Measurements from ENCODE around the gene LRIG1.
"Not testable (repeated sequence)": the region's sequence is repeated elsewhere in the genome, so short reads cannot be mapped to it uniquely, and the experiment has no call there.

LRIG1 gene

DNA sequence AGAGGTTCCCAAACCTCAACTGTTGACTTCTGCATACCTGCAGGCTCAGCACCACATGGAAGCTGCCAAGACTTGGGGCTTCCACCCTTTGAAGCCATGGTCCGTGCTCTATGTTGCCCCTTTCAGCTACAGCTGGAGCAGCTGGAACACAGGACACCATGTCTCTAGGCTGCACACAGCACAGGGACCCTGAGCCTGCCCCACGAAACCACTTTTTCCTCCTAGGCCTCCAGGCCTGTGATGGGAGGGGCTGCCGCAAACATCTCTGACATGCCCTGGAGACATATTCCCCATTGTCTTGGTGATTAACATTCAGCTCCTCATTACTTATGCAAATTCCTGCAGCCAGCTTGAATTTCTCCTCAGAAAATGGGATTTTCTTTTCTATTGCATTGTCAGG lies 78.9 kb downstream of the LRIG1 start:
- DNase-seq (ENCODE audit: low spot score): not testable (repeated sequence)

DNA sequence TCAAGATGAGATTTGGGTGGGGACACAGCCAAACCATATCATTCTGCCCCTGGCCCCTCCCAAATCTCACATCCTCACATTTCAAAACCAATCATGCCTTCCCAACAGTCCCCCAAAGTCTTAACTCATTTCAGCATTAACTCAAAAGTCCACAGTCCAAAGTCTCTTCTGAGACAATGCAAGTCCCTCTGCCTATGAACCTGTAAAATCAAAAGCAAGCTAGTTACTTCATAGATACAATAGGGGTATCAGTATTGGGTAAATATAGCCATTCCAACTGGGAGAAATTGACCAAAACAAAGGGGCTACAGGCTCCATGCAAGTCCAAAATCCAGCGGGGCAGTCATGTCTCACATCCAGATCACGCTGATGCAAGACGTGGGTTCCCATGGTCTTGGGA lies 79.7 kb downstream of the LRIG1 start:
- not testable (repeated sequence) for DNase-seq (ENCODE audit: low spot score)

DNA sequence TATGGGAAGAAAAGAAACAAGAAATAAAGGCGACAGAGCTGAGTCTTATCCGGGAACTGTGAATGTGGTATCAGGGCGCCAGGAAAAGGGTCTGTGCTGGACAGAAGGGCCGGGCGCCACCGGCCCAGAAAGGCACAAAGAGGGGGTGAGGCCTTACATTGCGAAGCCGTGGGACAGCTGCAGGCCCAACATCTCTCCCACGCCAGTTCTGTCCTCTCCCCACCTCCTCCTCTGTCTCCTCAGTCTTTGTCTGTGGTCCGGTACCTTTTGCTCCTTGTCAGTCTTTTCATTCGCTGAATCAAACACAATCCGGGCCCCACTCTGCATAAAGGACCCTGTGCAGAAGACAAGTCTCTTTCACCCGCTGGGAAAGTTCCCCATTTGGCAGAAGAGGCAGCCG lies 81.8 kb downstream of the LRIG1 start:
- DNase-seq (ENCODE audit: low spot score): no peak

DNA sequence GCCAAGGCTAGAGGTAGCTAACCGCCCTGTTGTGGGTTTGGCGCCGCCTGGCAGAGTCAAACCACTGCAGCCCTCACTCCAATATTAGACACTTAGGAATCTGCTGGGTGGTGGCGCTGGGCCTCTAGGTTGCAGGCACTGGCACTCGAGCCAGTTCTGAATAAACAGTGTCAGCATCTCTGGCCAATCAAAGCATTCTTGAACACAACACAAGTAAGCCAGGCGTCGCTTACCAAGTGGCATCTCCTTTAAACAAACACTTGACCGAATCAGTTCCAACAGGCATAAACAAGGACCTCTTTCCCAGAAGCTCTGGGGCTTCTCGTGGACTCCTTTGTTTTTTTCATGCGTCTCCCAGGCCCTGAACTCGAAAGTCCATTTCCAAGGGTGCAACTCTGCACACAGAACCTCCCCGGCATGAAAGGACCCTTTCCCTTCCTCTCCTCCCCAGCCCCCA lies 82.3 kb downstream of the LRIG1 start:
- no peak for DNase-seq (ENCODE audit: low spot score)

DNA sequence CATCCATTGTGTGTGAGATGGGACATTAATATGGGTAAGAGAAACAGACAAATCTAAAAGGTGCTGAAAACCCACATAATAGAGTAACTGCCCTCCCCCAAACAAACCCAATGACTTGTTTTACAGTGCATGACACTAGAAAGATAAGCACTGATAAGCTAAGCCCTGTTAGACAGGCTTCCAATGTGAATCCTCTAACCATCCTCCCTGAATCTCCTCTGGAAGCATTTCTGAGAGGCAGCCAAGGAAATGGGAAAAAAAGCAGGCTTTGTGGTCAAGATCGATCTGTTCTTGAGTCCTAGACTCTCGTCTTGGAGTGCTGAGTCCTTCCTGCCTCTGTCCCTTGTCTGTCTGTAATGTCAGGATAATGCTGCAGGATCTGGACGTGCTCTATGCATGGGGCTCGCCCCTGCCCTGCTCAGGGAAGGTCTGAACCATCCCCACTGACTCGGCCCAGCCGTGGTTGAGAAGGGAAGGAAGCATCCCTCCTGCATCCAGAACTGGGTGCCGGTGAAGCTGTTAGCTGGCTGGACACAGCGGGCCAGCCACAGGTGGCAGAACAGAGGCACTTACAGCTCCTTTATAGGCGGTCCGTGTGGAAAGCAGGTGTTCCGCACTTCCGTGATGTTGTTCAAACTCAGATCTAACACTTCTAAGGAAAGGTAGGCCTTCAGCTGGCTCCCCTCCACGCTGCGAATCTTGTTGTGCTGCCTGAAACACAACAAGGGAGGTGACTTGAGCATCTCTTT lies 84.1 kb downstream of the LRIG1 start:
- DNase-seq (ENCODE audit: low spot score): no peak

DNA sequence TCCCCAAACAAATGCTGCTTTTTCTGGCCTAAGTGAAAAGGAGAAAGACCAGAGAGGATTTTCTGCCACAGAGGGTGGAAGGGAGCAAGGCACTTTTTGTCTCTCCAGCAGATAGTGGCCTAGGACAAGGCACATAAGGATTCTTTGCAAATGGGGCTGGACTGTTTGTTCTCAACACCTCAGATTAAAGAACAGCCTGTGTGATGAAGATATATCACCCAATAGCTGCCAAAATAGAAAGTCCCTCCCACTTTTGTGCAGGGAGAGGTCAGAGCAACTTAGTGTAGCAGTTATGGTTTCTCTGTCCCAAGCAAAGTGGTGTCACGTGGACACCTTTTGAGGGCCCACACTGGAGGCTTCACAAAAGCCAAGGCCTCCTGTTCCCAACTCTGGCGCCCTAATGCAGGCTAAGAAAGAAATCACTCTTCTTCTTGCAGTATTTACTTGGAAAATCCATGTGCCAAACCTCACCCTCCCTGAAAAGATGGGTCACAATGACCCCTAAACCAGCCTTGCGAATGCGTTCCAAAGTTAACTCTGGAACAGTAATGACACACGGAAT lies 84.9 kb downstream of the LRIG1 start:
- no peak for DNase-seq (ENCODE audit: low spot score)

DNA sequence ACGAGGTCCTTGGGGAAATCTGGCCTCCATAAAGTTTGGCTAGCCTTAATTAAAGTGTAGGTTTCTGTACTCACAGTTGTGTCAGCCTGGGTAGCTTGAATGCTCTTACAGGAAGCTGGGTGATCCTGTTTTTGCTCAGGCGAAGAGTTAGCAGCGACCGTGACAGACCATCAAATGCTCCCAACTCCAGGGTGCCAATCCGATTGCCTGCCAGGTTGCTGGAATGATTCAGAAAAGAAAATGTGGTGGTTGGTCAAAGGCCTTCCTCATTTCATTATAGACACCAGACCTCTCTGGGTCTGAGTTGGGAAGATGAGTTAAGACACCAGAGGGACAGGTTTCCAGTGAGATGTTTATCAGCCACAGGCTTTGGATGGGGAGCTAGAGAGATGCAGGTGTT lies 86.0 kb downstream of the LRIG1 start:
- no peak for DNase-seq (ENCODE audit: low spot score)

DNA sequence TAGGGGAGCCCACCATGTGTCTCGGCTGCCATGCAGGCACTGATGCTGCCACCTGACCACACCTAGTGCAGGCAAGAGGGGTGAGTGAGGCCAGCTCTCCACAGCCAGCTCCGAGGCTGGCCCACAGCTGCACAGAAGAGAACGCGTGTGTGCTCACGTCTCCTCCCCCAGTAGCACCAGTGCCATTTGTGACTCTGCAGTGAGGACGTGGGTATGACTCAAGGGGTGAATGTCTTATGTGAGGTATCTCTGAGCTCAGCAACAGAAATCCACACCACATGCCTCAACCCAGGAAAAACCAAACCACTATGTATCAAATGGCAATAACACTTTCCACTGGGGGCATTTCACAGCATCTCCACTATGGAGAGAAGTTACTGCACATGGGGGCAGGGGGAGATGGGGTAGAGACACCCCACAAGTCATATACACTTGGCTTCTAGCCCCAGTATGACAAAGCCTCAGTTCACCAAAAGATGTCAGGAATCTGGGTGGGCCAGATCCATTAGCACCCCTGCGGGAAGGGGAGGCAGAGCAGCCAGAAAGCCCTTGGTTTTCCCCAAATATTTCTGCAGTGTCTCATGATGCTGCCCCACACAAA lies 87.6 kb downstream of the LRIG1 start:
- DNase-seq (ENCODE audit: low spot score): peak; percentile 94

DNA sequence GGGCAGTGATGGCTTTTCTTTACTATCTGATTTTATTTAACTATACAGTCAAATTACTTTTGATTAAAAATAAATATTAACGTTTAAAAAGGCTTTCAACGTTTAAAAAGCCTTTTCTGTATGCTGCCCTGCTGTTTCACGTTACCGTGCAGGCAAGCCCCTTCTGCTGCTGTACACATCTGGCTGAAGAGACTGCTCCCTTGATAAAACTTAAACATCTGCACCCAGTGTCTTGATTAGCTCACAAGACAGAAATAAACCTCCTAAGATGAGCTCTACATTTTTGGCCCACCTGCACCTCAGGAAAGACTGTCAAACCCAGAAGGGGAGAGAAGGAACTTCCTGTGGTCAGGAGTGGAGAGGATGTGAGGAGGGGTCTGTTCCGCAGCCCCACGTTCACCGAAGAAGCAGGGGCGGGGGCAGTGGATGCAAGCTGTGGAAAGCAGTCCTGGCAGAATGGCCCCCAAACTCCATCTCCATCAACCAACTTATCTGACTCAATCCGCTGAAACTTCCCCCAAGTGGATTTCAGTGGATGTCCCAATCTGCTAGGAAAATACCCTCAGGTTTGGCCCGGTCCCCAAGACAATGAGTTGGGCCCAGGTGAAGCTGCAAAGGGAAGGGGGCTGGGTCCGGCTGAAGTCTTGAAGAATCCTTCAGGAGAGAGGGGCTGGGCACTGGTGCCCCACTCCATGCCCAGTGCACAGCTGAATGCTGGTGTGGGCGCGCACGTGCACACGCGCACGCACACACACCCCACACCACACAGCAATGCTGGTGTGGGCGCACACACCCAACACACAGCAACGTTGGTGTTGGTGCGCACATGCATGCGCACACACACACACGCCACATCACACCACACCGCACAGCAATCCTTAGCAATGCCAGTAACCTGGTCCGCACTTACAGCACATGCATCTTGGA lies 88.6 kb downstream of the LRIG1 start:
- no peak for DNase-seq (ENCODE audit: low spot score)

DNA sequence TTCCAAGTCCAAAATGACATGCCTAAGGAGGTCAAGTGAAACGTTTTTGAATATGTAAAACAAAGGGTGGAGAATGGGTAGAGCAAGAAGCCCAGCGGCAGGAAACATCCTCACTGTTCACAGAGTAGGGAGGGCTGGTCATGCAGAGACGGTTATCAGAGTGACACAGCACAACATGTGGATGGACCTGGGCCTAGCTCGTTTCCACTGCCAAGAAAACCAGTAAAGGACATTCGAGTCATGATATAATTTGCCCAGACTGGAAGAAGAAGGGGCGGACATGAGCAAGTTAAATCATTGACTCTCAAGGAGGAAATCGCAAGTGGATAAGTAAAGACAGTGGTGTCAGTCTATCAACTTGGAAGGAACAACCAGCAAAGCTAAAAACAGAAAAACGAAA lies 89.3 kb downstream of the LRIG1 start:
- DNase-seq (ENCODE audit: low spot score): no peak

DNA sequence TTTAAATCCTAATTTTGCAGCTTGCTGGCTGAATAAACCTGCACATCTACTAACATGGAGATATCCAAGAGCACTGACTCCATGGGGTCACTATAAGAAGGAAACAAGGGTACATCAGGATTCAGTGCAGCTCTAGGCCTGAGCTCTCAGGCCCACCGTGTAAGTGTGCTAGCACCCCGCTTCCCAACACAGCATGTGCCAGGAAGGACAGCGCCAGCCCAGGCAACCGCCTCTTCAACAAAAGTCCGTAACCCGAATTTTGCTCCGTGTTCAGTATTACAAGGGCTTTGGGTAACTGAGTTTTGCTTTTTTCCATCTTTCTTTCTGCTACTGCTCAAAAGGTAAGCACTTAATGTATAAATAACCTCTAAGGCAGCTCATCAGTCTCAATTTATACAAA lies 89.8 kb downstream of the LRIG1 start:
- DNase-seq (ENCODE audit: low spot score): no peak

DNA sequence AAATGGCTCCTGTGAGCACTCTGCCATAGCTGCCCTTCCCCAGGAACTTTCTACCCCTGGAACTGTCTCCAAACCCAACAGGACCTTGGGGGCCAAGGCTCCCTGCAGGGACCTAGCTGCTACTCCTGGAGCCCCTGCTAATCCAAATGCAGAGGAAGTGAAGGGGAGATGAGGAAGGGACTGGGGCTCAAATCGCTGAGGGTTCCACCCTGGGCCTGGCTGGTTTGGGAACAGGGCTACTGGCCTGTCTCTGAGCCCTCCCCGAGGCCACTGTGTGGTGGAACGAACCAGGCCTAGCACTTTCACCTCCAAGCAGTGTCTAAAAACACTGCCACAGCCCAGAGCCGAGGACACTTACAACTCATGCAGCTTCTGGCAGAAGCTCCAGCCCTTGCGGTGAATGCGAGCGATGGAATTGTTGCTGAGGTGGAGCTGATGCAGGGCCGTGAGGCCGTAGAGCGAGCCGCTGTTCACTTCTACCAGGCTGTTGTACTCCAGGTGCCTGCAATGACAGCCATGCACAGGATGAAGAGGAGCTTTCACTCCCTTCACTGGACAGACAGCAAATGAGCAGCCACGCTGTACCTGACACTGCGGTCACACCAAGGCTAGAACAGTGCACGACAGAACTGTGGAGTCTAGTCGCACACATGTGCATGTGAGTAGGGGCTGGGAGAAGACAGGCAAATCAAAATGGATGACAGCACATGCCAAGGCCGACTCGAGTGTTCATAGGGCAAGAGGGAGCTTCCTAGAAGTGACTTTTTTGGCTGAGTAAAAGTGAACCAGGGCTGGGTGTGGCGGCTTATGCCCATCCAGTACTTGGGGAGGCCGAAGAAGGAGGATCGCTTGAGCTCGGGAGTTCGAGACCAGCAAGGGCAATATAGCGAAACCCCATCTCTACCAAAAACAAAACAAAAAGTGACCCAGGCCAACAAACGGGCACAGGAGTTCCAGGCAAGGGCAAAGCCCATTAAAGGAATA lies 90.8 kb downstream of the LRIG1 start:
- DNase-seq (ENCODE audit: low spot score): no peak

DNA sequence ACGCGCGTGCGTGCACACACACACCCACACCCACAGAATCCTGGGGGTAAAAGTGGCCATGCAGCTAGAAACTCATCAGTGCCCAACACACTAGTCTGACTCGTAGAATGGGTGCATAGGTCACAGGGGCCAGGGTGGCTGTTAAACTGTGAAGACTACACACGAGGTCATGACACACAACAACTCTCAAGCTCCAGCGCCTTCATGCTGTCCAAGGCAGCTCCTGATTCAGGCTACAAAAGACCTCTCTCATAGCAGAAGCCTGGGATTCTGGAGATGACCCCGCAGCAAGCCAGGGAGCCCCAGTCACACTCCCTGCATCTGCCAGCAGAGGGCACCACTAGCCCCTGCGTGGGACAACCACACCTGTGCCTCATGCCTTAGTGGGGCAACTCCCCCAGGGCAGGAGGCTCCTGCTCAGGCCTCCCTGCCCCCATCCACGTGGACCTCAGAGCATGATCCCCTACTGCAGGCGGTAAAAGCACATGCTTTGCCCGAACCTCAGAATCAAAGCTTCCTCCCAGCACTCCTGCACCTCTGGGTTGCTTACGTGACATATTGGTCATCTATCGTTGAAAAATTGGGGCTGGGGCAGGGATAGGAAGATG lies 93.1 kb downstream of the LRIG1 start:
- DNase-seq (ENCODE audit: low spot score): peak; percentile 89

DNA sequence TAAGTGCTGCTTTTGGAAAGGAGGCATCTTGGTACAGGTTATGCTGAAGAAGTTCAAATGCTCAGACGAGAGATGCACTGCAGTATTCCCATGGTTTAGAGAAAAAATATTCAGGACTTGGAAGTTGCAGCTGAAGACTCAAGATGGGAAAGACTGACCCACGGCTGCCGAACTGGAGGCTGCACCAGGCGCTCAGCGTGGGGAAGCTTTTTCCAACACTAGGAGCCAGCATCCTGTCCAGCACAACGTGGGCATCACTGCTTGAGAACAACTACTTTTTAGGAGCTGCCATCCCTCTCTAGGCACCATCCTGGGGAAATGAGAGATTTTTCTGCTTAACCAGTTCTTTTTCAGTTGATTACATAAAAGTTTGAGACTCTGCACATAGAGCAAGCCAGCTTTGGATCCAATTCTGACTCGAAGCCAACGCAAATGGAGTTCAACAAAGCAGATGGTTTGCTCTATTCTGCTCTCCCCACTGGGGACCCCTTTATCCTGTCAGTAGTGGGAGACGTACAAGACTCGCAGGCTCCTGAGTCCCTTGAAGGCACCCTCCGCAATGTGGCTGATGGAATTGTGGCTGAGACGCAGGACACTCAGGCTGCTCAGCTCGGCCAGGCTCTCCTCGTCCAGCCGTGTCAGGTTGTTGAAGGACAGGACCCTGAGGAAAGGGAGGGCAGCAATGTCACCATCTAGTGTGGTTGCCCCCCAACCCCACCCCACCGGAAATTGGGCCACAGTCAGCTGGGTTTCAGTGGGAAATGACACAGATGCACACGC lies 93.8 kb downstream of the LRIG1 start:
- DNase-seq (ENCODE audit: low spot score): no peak

DNA sequence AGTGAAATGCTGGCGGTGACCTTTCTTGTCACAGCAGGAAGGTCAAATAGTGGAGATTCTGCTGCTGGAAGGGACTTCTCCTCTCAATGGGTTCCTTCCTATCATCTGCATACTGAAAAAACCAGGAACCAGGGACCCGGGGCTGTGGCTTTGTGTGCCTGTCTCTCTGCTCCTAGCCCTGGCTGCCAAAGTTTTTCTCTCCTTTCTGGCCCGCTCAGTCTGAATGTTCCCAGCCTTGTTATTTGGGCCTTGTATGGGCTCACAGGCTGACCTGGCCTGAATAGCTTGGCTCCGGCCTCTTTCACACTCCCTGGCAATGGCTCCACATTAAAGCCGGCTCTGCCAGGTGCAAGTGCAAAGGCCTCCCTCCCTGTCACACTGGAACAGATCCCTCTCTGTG lies 94.7 kb downstream of the LRIG1 start:
- DNase-seq (ENCODE audit: low spot score): no peak

DNA sequence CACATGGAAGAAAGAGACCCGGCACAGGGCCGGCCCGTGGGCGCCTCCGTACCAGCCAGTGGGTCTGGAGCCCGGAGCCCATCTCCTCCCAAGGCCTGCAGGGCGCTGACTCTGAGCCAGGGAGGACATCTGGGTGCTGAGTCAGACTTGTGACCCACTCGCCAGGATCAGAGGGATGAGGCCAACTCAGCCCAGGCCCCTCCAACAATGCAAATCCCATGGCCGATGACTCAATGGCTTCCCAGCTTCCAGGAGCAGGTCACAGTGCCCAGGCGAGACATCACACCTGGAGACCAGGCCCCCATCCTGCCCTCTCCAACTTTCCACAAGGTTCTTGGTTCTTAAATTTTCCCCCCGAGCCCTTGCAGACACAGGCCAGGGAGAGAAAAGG lies 95.1 kb downstream of the LRIG1 start:
- no peak for DNase-seq (ENCODE audit: low spot score)

DNA sequence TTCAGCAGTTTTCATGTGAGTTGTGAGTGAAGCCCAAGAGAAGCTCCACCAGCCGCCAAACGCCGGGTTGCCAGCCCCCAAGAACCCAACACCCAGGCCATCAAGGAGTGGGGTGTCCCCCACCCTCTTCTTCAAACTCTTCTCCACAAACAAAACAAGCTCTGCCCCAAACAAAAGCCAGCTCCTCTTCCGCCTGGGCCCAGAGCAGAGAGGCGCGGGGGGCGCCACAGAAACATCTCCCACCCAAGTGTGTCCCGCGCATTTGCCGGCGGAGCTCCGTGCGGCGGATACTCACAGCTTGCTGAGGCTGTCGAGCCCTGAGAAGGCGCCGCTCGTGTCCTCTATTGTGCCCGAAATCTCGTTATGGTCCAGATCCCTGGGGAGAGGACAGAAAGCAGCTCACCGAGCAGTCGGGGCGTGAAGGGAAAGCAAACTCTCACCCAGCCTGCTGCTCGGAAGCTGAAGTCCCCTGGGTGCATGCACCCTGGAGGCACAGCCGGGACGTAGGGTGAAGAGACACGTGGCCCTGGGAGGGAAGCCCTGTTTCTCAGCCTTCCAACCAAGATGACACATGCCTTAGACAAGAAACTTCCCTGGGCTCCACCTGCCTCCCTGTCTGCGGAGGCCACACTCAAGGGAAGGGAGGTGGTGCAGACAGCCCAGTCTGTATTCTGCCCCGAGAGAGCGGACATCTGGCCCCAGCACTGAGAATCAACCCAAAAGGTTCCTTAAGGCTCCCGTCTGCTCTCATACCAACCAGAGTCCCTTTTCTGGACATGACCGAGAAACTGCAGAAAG lies 95.7 kb downstream of the LRIG1 start:
- DNase-seq (ENCODE audit: low spot score): no peak

DNA sequence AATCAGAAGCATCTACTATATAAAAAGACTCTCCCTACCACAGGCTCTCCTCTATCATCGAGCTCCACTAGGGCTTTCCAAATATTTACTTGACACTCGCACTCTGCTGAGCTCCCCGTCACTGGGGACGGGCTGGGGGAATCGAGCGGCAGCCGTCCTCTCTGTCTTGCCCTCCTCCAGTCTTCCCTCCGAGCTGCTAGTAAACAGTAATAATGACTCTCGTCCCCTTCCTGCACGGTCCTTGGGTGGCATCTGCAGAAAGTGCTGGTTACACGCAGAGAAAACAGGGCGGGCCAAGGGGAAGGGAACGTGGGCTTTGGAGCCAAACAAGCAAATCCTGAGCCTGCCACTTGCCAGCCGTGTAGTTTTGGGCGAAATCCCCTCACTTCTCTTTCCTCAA lies 96.6 kb downstream of the LRIG1 start:
- no peak for DNase-seq (ENCODE audit: low spot score)

DNA sequence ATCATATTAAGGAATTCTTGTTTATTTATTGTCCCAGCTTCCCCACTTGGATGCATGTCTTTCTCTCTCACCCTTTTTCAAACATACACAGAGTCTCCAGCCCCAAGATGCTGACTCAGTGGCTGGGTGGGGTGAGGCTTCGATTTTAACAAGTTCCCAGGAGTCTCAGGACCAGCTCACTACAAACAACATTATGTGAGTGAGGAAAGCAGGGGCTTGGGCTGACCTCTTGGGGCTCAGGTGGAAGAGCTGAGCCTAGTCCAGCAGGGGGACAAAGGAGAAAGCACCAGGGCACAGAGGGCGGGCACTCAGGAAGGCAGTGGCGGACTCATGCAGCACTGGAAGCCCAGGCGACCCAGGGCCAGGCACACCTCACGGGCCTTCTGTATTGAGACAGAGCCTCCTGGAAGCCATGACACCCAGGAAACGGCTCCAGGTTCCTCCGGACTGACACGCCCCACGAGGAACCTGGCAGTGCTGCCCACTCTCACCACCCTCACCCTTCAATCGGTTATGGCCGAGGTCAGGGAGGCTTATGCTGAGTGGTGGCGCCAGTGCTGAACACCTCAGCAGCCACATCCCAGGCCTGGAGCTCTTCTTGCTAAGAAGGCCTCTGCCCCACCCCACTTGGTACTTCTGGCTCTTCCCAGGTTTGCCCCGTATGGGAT lies 97.4 kb downstream of the LRIG1 start:
- DNase-seq (ENCODE audit: low spot score): no peak

Data from hepatic stellate cell (primary cell).